ENCODE results near the gene ZBTB33. TPM values are rescaled to one million over a fixed set of nuclear protein-coding genes. Genes with fewer than 3 reads are reported as not detected.

ZBTB33 gene
- total and polyA plus RNA-seq, 2 experiments from 2014 or later, result 3.9 to 14.0 TPM

GRCh38 chrX:120264341-120264740, 13.7 kb downstream of the ZBTB33 start (continued):
- TF ChIP-seq, protein P1, sequence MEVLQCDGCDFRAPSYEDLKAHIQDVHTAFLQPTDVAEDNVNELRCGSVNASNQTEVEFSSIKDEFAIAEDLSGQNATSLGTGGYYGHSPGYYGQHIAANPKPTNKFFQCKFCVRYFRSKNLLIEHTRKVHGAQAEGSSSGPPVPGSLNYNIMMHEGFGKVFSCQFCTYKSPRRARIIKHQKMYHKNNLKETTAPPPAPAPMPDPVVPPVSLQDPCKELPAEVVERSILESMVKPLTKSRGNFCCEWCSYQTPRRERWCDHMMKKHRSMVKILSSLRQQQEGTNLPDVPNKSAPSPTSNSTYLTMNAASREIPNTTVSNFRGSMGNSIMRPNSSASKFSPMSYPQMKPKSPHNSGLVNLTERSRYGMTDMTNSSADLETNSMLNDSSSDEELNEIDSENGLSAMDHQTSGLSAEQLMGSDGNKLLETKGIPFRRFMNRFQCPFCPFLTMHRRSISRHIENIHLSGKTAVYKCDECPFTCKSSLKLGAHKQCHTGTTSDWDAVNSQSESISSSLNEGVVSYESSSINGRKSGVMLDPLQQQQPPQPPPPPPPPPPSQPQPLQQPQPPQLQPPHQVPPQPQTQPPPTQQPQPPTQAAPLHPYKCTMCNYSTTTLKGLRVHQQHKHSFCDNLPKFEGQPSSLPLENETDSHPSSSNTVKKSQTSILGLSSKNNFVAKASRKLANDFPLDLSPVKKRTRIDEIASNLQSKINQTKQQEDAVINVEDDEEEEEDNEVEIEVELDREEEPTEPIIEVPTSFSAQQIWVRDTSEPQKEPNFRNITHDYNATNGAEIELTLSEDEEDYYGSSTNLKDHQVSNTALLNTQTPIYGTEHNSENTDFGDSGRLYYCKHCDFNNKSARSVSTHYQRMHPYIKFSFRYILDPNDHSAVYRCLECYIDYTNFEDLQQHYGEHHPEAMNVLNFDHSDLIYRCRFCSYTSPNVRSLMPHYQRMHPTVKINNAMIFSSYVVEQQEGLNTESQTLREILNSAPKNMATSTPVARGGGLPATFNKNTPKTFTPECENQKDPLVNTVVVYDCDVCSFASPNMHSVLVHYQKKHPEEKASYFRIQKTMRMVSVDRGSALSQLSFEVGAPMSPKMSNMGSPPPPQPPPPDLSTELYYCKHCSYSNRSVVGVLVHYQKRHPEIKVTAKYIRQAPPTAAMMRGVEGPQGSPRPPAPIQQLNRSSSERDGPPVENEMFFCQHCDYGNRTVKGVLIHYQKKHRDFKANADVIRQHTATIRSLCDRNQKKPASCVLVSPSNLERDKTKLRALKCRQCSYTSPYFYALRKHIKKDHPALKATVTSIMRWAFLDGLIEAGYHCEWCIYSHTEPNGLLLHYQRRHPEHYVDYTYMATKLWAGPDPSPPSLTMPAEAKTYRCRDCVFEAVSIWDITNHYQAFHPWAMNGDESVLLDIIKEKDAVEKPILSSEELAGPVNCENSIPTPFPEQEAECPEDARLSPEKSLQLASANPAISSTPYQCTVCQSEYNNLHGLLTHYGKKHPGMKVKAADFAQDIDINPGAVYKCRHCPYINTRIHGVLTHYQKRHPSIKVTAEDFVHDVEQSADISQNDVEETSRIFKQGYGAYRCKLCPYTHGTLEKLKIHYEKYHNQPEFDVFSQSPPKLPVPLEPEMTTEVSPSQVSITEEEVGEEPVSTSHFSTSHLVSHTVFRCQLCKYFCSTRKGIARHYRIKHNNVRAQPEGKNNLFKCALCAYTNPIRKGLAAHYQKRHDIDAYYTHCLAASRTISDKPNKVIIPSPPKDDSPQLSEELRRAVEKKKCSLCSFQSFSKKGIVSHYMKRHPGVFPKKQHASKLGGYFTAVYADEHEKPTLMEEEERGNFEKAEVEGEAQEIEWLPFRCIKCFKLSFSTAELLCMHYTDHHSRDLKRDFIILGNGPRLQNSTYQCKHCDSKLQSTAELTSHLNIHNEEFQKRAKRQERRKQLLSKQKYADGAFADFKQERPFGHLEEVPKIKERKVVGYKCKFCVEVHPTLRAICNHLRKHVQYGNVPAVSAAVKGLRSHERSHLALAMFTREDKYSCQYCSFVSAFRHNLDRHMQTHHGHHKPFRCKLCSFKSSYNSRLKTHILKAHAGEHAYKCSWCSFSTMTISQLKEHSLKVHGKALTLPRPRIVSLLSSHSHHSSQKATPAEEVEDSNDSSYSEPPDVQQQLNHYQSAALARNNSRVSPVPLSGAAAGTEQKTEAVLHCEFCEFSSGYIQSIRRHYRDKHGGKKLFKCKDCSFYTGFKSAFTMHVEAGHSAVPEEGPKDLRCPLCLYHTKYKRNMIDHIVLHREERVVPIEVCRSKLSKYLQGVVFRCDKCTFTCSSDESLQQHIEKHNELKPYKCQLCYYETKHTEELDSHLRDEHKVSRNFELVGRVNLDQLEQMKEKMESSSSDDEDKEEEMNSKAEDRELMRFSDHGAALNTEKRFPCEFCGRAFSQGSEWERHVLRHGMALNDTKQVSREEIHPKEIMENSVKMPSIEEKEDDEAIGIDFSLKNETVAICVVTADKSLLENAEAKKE (CRISPR knock-in tag; IDR thresholded peaks at IDR 0.05), result no peak
- TF ChIP-seq STAT1 (IDR thresholded peaks at IDR 0.05; ENCODE audit: unreplicated experiment) (no peak), ZNF331 (CRISPR knock-in tag; IDR thresholded peaks at IDR 0.05; ENCODE audit: low read depth) (no peak)

GRCh38 chrX:120269373-120270035, 18.9 kb downstream of the ZBTB33 start:
- Histone ChIP-seq H3K36me3 (ENCODE audit: insufficient read depth) (no peaks in the 10 kb centered on the region), H3K79me2 (replicated peaks; ENCODE audit: insufficient read depth) (no peaks in the 10 kb centered on the region), H3K9me2 (ENCODE audit: insufficient read depth) (no peaks in the 10 kb centered on the region), H3K4me1 (ENCODE audit: insufficient read depth) (peaks cover 4% of the 10 kb centered on the region; the same call in 1 of the 2 replicates), H2AFZ (no peak overlapping the region), H3K27me3 (ENCODE audit: insufficient read depth) (peaks cover 16% of the 10 kb centered on the region; the same call in 1 of the 2 replicates), H3F3A (replicated peaks; ENCODE audit: low read depth) (no peaks in the 10 kb centered on the region), H3K4me2 (no peak overlapping the region), H4K20me1 (replicated peaks; ENCODE audit: insufficient read depth) (no peaks in the 10 kb centered on the region), H3K27ac (ENCODE audit: low read depth) (no peak overlapping the region), H3K4me3 (no peak overlapping the region)
- peaks cover under 1% of the 10 kb centered on the region for H3K27me3 Mint-ChIP-seq (ENCODE audit: insufficient read depth, low read depth, poor library complexity)
- no peak overlapping the region for H3K27ac Mint-ChIP-seq
- no peaks in the 10 kb centered on the region for H3K36me3 Mint-ChIP-seq (ENCODE audit: low read depth)
- ATAC-seq (no peak), DNase-seq (ENCODE audit: low spot score) (no peak)
- H3K4me1 Mint-ChIP-seq, result peaks cover 9% of the 10 kb centered on the region
- no peak overlapping the region for H3K4me3 Mint-ChIP-seq
- no peaks in the 10 kb centered on the region for H3K9me3 Mint-ChIP-seq
- TF ChIP-seq ZNF114 (CRISPR knock-in tag; IDR thresholded peaks at IDR 0.05) (no peak), ZNF331 (CRISPR knock-in tag; IDR thresholded peaks at IDR 0.05; ENCODE audit: low read depth) (no peak), NANOG (IDR thresholded peaks at IDR 0.05; ENCODE audit: borderline replicate concordance) (no peak), EZH2 (IDR thresholded peaks at IDR 0.05; ENCODE audit: low read depth, unreplicated experiment) (no peak), ETS1 (IDR thresholded peaks at IDR 0.05) (no peak)
- TF ChIP-seq, protein P2, sequence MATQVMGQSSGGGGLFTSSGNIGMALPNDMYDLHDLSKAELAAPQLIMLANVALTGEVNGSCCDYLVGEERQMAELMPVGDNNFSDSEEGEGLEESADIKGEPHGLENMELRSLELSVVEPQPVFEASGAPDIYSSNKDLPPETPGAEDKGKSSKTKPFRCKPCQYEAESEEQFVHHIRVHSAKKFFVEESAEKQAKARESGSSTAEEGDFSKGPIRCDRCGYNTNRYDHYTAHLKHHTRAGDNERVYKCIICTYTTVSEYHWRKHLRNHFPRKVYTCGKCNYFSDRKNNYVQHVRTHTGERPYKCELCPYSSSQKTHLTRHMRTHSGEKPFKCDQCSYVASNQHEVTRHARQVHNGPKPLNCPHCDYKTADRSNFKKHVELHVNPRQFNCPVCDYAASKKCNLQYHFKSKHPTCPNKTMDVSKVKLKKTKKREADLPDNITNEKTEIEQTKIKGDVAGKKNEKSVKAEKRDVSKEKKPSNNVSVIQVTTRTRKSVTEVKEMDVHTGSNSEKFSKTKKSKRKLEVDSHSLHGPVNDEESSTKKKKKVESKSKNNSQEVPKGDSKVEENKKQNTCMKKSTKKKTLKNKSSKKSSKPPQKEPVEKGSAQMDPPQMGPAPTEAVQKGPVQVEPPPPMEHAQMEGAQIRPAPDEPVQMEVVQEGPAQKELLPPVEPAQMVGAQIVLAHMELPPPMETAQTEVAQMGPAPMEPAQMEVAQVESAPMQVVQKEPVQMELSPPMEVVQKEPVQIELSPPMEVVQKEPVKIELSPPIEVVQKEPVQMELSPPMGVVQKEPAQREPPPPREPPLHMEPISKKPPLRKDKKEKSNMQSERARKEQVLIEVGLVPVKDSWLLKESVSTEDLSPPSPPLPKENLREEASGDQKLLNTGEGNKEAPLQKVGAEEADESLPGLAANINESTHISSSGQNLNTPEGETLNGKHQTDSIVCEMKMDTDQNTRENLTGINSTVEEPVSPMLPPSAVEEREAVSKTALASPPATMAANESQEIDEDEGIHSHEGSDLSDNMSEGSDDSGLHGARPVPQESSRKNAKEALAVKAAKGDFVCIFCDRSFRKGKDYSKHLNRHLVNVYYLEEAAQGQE (IDR thresholded peaks at IDR 0.05; ENCODE audit: unreplicated experiment), result no peak

Data from GM23338 (cell line).